ENCODE data around the gene IL2RA.
A peak's percentile ranks its signal among the peaks of the same experiment; 100 is the strongest.
"Not testable (repeated sequence)": the region's sequence is repeated elsewhere in the genome, so short reads cannot be mapped to it uniquely, and the experiment has no call there.

Gene IL2RA

GRCh38 chr10:6012121-6012905 is 49.9 kb downstream of the IL2RA start:
- DNase-seq (ENCODE audit: low read depth): no peak

- no peak for DNase-seq (ENCODE audit: low read depth)
Observed at GRCh38 chr10:6011558-6011957, 50.6 kb downstream of the IL2RA start.

GRCh38 chr10:6010569-6010968 is 51.6 kb downstream of the IL2RA start:
- no peak for DNase-seq (ENCODE audit: low read depth)

- no peak for DNase-seq (ENCODE audit: low read depth)
Observed at GRCh38 chr10:6009961-6010360, 52.2 kb downstream of the IL2RA start.

GRCh38 chr10:6009150-6009549 is 53.0 kb downstream of the IL2RA start:
- DNase-seq (ENCODE audit: low read depth): peak; percentile 49

GRCh38 chr10:6008497-6009142 is 53.5 kb downstream of the IL2RA start:
- no peak for DNase-seq (ENCODE audit: low read depth)

- no peak for DNase-seq (ENCODE audit: low read depth)
Observed at GRCh38 chr10:6006991-6007390, 55.2 kb downstream of the IL2RA start.

GRCh38 chr10:6006546-6006945 is 55.6 kb downstream of the IL2RA start:
- no peak for DNase-seq (ENCODE audit: low read depth)

- no peak for DNase-seq (ENCODE audit: low read depth)
Observed at GRCh38 chr10:6005856-6006395, 56.2 kb downstream of the IL2RA start.

GRCh38 chr10:6005161-6005804 is 56.9 kb downstream of the IL2RA start:
- DNase-seq (ENCODE audit: low read depth): not testable (repeated sequence)

- DNase-seq (ENCODE audit: low read depth): no peak
Observed at GRCh38 chr10:6002809-6003510, 59.2 kb downstream of the IL2RA start.

- no peak for DNase-seq (ENCODE audit: low read depth)
Observed at GRCh38 chr10:5999440-6000165, 62.6 kb downstream of the IL2RA start.

GRCh38 chr10:5996696-5997095 is 65.5 kb downstream of the IL2RA start:
- DNase-seq (ENCODE audit: low read depth): no peak

- no peak for DNase-seq (ENCODE audit: low read depth)
Observed at GRCh38 chr10:5992398-5992797, 69.8 kb downstream of the IL2RA start.

GRCh38 chr10:5991708-5992107 is 70.5 kb downstream of the IL2RA start:
- no peak for DNase-seq (ENCODE audit: low read depth)

GRCh38 chr10:5989756-5990155 is 72.4 kb downstream of the IL2RA start:
- no peak for DNase-seq (ENCODE audit: low read depth)

- no peak for DNase-seq (ENCODE audit: low read depth)
Observed at GRCh38 chr10:5988336-5988920, 73.7 kb downstream of the IL2RA start.

- no peak for DNase-seq (ENCODE audit: low read depth)
Observed at GRCh38 chr10:5987747-5988146, 74.4 kb downstream of the IL2RA start.

- DNase-seq (ENCODE audit: low read depth): no peak
Observed at GRCh38 chr10:5985029-5985428, 77.1 kb downstream of the IL2RA start.

GRCh38 chr10:5983774-5984173 is 78.4 kb downstream of the IL2RA start:
- DNase-seq (ENCODE audit: low read depth): no peak

- no peak for DNase-seq (ENCODE audit: low read depth)
Observed at GRCh38 chr10:5981529-5981928, 80.6 kb downstream of the IL2RA start.

GRCh38 chr10:5978230-5978489 is 84.0 kb downstream of the IL2RA start:
- no peak for DNase-seq (ENCODE audit: low read depth)

Data from stromal cell of bone marrow (primary cell).